BJ (cell line): Measurements from ENCODE around the gene ZNF593. TPM values are rescaled to one million over a fixed set of nuclear protein-coding genes. Genes with fewer than 3 reads are reported as not detected.

Source experiments
- polyA plus RNA-seq: library from polyadenylated mRNA; depleted of rRNA; stranded (reverse); fragments of >200 nt; gene quantifications from 2 replicates; pipeline ENCODE4 v1.2.3, GENCODE V29; 2011; rRNA removed

The ZNF593 gene
- polyA plus RNA-seq, 1 experiment, result 30.2 TPM

Other genes with a start within 250 kb of the ZNF593 start
- gene PAFAH2, start 171.8 kb upstream of the ZNF593 start, polyA plus RNA-seq, result 11.9 and 13.2 TPM in 2 replicates
- gene EXTL1, start 148.1 kb upstream of the ZNF593 start, polyA plus RNA-seq, result 3.6 and 5.0 TPM in 2 replicates
- not detected in 2 replicates for gene SLC30A2, start 123.8 kb upstream of the ZNF593 start, polyA plus RNA-seq
- not detected in 2 replicates for gene TRIM63, start 102.3 kb upstream of the ZNF593 start, polyA plus RNA-seq
- 1.4 and 2.9 TPM in 2 replicates for gene PDIK1L, start 58.1 kb upstream of the ZNF593 start, polyA plus RNA-seq
- not detected in 2 replicates for gene FAM110D, start 10.8 kb upstream of the ZNF593 start, polyA plus RNA-seq
- gene C1orf232, start 945 bp upstream of the ZNF593 start, polyA plus RNA-seq, result not detected in 2 replicates
- gene ZNF593OS, start 1.9 kb downstream of the ZNF593 start, polyA plus RNA-seq, result not detected in 2 replicates
- 0.23 and 0.63 TPM in 2 replicates for gene CNKSR1, start 7.6 kb downstream of the ZNF593 start, polyA plus RNA-seq
- not detected in 2 replicates for gene CATSPER4, start 20.7 kb downstream of the ZNF593 start, polyA plus RNA-seq
- gene CEP85, start 64.3 kb downstream of the ZNF593 start, polyA plus RNA-seq, result 9.4 and 10.8 TPM in 2 replicates
- 298 and 309 TPM in 2 replicates for gene SH3BGRL3, start 110.2 kb downstream of the ZNF593 start, polyA plus RNA-seq
- gene UBXN11, start 136.7 kb downstream of the ZNF593 start, polyA plus RNA-seq, result 8.5 and 12.9 TPM in 2 replicates
- not detected in 2 replicates for gene CD52, start 148.1 kb downstream of the ZNF593 start, polyA plus RNA-seq
- gene CRYBG2, start 184.2 kb downstream of the ZNF593 start, polyA plus RNA-seq, result 0.20 and 0.44 TPM in 2 replicates
- not detected in 2 replicates for gene ZNF683, start 202.8 kb downstream of the ZNF593 start, polyA plus RNA-seq
- not detected in 2 replicates for gene LIN28A, start 240.9 kb downstream of the ZNF593 start, polyA plus RNA-seq